Suprapubic skin (tissue), 4 donors: Measurements from ENCODE around the gene NOS1AP. TPM values are rescaled to one million over a fixed set of nuclear protein-coding genes. Genes with fewer than 3 reads are reported as not detected.

Source experiments
- DNase-seq, 2 donors: peaks; one replicate each; pipeline ENCODE4 v3.0.0-alpha.2; 2019; ENCODE audit warnings: low spot score in 2 of 2
- H3K27ac ChIP-seq: fragments of 200-600 bp; sonication (generic); one replicate; pipeline ENCODE4 v1.5.1; 2019
- H3K27me3 ChIP-seq: fragments of 200-600 bp; sonication (generic); one replicate; pipeline ENCODE4 v1.5.1; 2019
- H3K36me3 ChIP-seq: fragments of 200-600 bp; sonication (generic); one replicate; pipeline ENCODE4 v1.5.1; 2019
- H3K4me1 ChIP-seq: fragments of 200-600 bp; sonication (generic); one replicate; pipeline ENCODE4 v1.5.1; 2019
- H3K4me3 ChIP-seq: fragments of 200-600 bp; sonication (generic); one replicate; pipeline ENCODE4 v1.5.1; 2019; ENCODE audit warnings: mild to moderate bottlenecking
- H3K9me3 ChIP-seq: fragments of 200-600 bp; sonication (generic); one replicate; pipeline ENCODE4 v1.5.1; 2019
- CTCF ChIP-seq, 2 donors: fragments of 200-600 bp in 1 of 2; fragments of 450-650 bp in 1 of 2; sonication (generic) in 1 of 2; IDR thresholded peaks; one replicate each; pipeline ENCODE4 v1.5.1; 2016 to 2019; ENCODE audit warnings: antibody characterized with exemption in 2 of 2, mild to moderate bottlenecking in 1 of 2, moderate library complexity in 1 of 2
- EP300 ChIP-seq: sonication (generic); formaldehyde crosslinking; IDR thresholded peaks from one replicate; pipeline ENCODE4 v1.6.1; 2017; ENCODE audit warnings: antibody characterized with exemption
- POLR2A ChIP-seq, 2 donors: fragments of 450-650 bp; IDR thresholded peaks; one replicate each; pipeline ENCODE4 v1.6.1; 2017; ENCODE audit warnings: antibody characterized with exemption in 2 of 2, mild to moderate bottlenecking in 2 of 2, moderate library complexity in 2 of 2
- POLR2AphosphoS5 ChIP-seq, 3 donors: sonication (generic); formaldehyde crosslinking; IDR thresholded peaks; one replicate each; pipeline ENCODE4 v1.6.1; 2017; ENCODE audit warnings: antibody characterized with exemption in 3 of 3
- WGBS: methylation state at CpG from one replicate; pipeline ENCODE4 v1.1.5; 2018; 5-methylcytosine and 5-hydroxymethylcytosine counted together
- total RNA-seq, 4 donors: library from RNA; depleted of rRNA; stranded (reverse); fragments of >200 nt; gene quantifications; one replicate each; pipeline ENCODE4 v1.1.0, GENCODE V29; 2016

NOS1AP gene
- total RNA-seq, 4 donors from 2014 or later = 1.9 to 9.5 (median 3.3) TPM

DNA sequence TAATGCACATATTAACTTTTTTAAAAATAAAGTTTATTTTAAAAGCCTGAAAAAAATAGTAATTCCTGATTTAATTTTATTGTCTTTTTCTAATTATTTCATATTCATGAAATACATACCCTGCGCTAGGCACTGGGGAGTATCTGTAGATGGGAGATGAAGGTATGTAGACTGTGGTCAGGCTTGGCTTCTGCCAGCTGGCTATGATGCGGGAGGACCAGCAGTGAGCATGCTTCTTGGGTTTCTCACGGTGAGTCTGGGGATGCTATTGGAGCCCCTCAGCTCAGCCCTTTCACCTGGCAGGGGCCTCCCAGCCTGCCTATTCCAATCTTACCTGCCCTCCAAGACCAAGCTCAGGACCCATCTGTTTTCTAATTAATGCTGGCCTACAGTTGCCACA lies 138.4 kb downstream of the NOS1AP start:
- DNase-seq = no peak
- Histone ChIP-seq H3K36me3 (no peaks in the 10 kb centered on the region), H3K4me1 (peaks cover under 1% of the 10 kb centered on the region), H3K9me3 (no peaks in the 10 kb centered on the region), H3K27me3 (peaks cover 2% of the 10 kb centered on the region), H3K27ac (no peak overlapping the region), H3K4me3 (no peak overlapping the region)
- no peak for TF ChIP-seq CTCF (IDR thresholded peaks at IDR 0.05)
- no peak for TF ChIP-seq POLR2AphosphoS5 (IDR thresholded peaks at IDR 0.05)
- TF ChIP-seq EP300 = no peak
- TF ChIP-seq POLR2A (IDR thresholded peaks at IDR 0.05) = no peak
- WGBS = 92% methylated on average over 3 of the region's 3 CpGs

GRCh38 chr1:162210196-162210595 lies 140.7 kb downstream of the NOS1AP start:
- Histone ChIP-seq H3K4me3 (no peak overlapping the region), H3K27ac (no peak overlapping the region), H3K4me1 (peaks cover 8% of the 10 kb centered on the region), H3K36me3 (no peaks in the 10 kb centered on the region), H3K27me3 (no peaks in the 10 kb centered on the region), H3K9me3 (no peaks in the 10 kb centered on the region)
- TF ChIP-seq CTCF (IDR thresholded peaks at IDR 0.05) = no peak
- no peak for TF ChIP-seq POLR2A (IDR thresholded peaks at IDR 0.05)
- no peak for TF ChIP-seq POLR2AphosphoS5 (IDR thresholded peaks at IDR 0.05)
- no peak for TF ChIP-seq EP300
- WGBS = 72% methylated on average over 6 of the region's 6 CpGs
- DNase-seq = no peak

DNA sequence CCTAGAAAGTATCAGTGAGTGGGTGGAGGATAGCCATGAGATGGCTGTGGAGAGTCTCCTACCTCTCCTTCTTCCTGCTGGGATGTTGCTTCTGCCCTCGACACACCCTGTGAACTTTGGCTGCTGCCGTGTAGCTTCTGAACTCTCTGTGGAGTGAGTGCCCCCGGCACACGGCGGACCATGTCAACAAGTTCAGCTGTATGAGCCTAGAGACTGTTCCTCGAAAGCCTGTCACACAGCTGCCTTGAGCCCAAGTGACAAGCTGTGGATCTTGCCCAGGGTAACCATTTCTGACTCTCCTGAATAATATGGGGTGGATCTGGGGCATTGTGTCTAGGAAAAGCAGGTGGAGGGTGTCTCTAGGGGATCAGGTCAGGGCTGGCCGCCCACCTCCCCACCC lies 143.2 kb downstream of the NOS1AP start:
- H3K4me3 ChIP-seq = no peak overlapping the region
- no peaks in the 10 kb centered on the region for H3K9me3 ChIP-seq
- peaks cover 8% of the 10 kb centered on the region for H3K4me1 ChIP-seq
- TF ChIP-seq CTCF (IDR thresholded peaks at IDR 0.05) (no peak), POLR2A (IDR thresholded peaks at IDR 0.05) (no peak), POLR2AphosphoS5 (IDR thresholded peaks at IDR 0.05) (no peak), EP300 (no peak)
- 73% methylated on average over 7 of the region's 7 CpGs for WGBS
- no peaks in the 10 kb centered on the region for H3K36me3 ChIP-seq
- no peaks in the 10 kb centered on the region for H3K27me3 ChIP-seq
- peak overlapping the region; percentile 30 for H3K27ac ChIP-seq
- DNase-seq = no peak

DNA sequence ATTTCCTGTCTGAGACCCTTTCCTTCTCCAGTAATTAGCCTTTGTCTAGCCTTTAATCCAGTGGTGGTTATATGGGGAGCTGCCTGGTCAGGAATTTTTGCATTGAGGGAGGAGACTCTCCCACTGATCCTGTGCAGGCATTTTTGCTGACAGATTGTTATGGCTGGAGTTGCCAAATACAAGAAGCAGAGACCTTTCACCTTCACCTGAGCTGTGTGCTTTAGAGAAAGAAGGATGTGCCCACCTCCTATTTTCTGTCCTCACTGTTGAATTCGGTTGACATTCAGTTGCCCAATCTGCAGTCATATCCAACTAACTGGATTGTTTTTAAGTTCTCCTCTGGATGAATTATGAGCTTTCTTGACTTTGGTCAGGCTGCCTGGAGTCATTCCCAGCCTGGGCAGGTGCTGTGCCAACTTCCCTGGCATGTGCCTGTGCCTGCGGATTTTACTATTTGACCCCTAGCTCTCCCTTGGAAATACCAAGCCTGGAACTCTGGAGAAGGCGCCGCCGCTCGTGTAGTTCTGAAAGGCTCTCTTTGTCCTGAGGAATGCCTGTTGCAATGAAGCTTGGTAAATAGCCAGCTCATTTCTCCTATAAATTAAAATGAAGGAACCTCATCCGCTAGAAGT lies 143.9 kb downstream of the NOS1AP start:
- DNase-seq = peak in 1 of 2 donors; percentile 65
- 19% methylated on average over 7 of the region's 7 CpGs for WGBS
- TF ChIP-seq POLR2AphosphoS5 (IDR thresholded peaks at IDR 0.05) = peak in 1 of 3 donors; percentile 24
- no peak for TF ChIP-seq POLR2A (IDR thresholded peaks at IDR 0.05)
- Histone ChIP-seq H3K27me3 (no peaks in the 10 kb centered on the region), H3K4me1 (peaks cover 8% of the 10 kb centered on the region), H3K27ac (peak overlapping the region; percentile 30), H3K4me3 (no peak overlapping the region), H3K36me3 (no peaks in the 10 kb centered on the region), H3K9me3 (no peaks in the 10 kb centered on the region)

DNA sequence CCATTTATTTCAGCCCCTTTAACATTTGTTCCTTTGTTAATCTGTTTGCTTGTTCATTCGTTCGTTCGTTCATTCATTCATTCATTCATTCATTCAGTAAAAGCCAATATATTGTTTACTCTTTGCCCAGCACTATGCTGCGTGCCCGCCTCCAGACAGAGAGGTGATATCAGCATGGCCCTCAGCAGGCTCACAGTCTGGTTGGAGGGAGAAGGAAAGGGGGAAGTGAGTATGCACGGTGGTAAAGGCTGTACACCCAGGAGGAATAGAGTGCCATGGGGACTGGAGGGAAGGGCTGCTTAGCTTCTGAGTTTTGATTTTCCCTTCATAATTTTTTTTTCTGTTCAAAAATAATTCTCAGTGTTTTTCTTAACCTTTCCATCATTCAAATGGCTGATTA lies 144.7 kb downstream of the NOS1AP start:
- DNase-seq = no peak
- H3K27ac ChIP-seq = no peak overlapping the region
- no peak for TF ChIP-seq POLR2AphosphoS5 (IDR thresholded peaks at IDR 0.05)
- no peak for TF ChIP-seq EP300
- no peak for TF ChIP-seq POLR2A (IDR thresholded peaks at IDR 0.05)
- TF ChIP-seq CTCF (IDR thresholded peaks at IDR 0.05) = no peak
- peaks cover 8% of the 10 kb centered on the region for H3K4me1 ChIP-seq
- H3K9me3 ChIP-seq = no peaks in the 10 kb centered on the region
- no peak overlapping the region for H3K4me3 ChIP-seq
- no peaks in the 10 kb centered on the region for H3K36me3 ChIP-seq
- WGBS = 84% methylated on average over 6 of the region's 6 CpGs
- H3K27me3 ChIP-seq = no peaks in the 10 kb centered on the region

DNA sequence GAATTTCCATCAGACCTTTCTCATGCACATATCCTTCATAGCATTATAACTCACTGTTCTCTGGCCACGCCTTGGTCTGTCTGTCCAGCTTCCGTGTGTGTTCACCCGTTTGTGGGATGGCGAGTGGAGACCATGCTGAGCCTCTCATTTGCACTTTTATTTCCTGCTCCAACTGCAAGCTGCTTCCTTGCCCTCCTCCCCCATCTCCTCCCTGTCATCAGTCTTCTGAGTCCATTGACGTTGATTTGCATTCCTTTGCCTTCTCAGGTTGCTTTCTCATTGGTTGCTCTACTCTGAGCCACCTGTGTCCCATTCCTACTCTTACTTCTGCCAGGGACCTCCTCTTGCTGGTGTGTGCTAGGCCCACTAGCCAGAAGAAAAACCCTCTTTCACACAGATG lies 146.4 kb downstream of the NOS1AP start:
- no peak for DNase-seq
- no peaks in the 10 kb centered on the region for H3K9me3 ChIP-seq
- peaks cover 8% of the 10 kb centered on the region for H3K4me1 ChIP-seq
- H3K36me3 ChIP-seq = no peaks in the 10 kb centered on the region
- no peak overlapping the region for H3K27ac ChIP-seq
- TF ChIP-seq POLR2A (IDR thresholded peaks at IDR 0.05) (no peak), POLR2AphosphoS5 (IDR thresholded peaks at IDR 0.05) (no peak), CTCF (IDR thresholded peaks at IDR 0.05) (no peak), EP300 (no peak)
- H3K27me3 ChIP-seq = no peaks in the 10 kb centered on the region
- no peak overlapping the region for H3K4me3 ChIP-seq
- WGBS = 63% methylated on average over 5 of the region's 5 CpGs
